Heart left ventricle (tissue), 16 donors: ENCODE measurements around the gene CTLA4. TPM values are rescaled to one million over a fixed set of nuclear protein-coding genes. Genes with fewer than 3 reads are reported as not detected.

Experiments
- ATAC-seq, 4 donors: fragments of 200-7000 bp; cut with Tn5 transposase; one replicate each; pipeline ENCODE4 v1.9.1; 2020 to 2022; ENCODE audit warnings: moderate library complexity in 4 of 4, mild to moderate bottlenecking in 3 of 4, moderate number of reproducible peaks in 1 of 4
- DNase-seq, 5 donors: peaks; one replicate each; pipeline ENCODE4 v3.0.0-alpha.2; 2020
- H3K27ac ChIP-seq, 12 donors: fragments of 200-600 bp; sonication (generic) in 4 of 12; one replicate each; pipeline versions ENCODE4 v1.5.0 to v1.8.0; 2016 to 2022; ENCODE audit warnings: mild to moderate bottlenecking in 2 of 12
- H3K27me3 ChIP-seq, 9 donors: fragments of 200-600 bp; sonication (generic) in 2 of 9; one replicate each; pipeline versions ENCODE4 v1.5.1 to v1.8.0; 2016 to 2022; ENCODE audit warnings: mild to moderate bottlenecking in 3 of 9
- H3K36me3 ChIP-seq, 9 donors: fragments of 200-600 bp; sonication (generic) in 2 of 9; one replicate each; pipeline versions ENCODE4 v1.5.0 to v1.8.0; 2018 to 2022; ENCODE audit warnings: mild to moderate bottlenecking in 2 of 9
- H3K4me1 ChIP-seq, 12 donors: fragments of 200-600 bp; sonication (generic) in 4 of 12; one replicate each; pipeline versions ENCODE4 v1.5.0 to v1.8.0; 2016 to 2022; ENCODE audit warnings: mild to moderate bottlenecking in 3 of 12
- H3K4me3 ChIP-seq, 12 donors: fragments of 200-600 bp; sonication (generic) in 4 of 12; one replicate each; pipeline versions ENCODE4 v1.5.0 to v1.8.0; 2017 to 2022; ENCODE audit warnings: mild to moderate bottlenecking in 9 of 12, moderate library complexity in 4 of 12
- H3K9me3 ChIP-seq, 12 donors: fragments of 200-600 bp; sonication (generic) in 4 of 12; one replicate each; pipeline versions ENCODE4 v1.5.0 to v1.8.0; 2016 to 2022; ENCODE audit warnings: mild to moderate bottlenecking in 1 of 12
- POLR2A ChIP-seq, 2 donors: fragments of 450-650 bp; IDR thresholded peaks; one replicate each; pipeline ENCODE4 v1.6.1; 2017; ENCODE audit warnings: antibody characterized with exemption in 2 of 2, mild to moderate bottlenecking in 2 of 2, moderate library complexity in 2 of 2
- WGBS, 4 donors: extraction: QIAGEN DNeasy Blood & Tissue Kit in 2 of 4; methylation state at CpG; one replicate each; pipeline versions ENCODE4 v1.1.5 to v1.1.7; 2013 to 2018; 5-methylcytosine and 5-hydroxymethylcytosine counted together
- intact Hi-C, 10 donors: fragments of 100-400 bp; cut with DNase I; formaldehyde crosslinking; loops; one replicate each; pipeline versions ENCODE4 v1.11.1 to v1.14.2; 2022
- long read RNA-seq, 3 donors: library from polyadenylated mRNA; unstranded; transcript quantifications; one replicate each; pipeline ENCODE4 v2.0.0, GENCODE V29; 2020 to 2021
- polyA plus RNA-seq, 2 donors: library from polyadenylated mRNA; stranded (reverse); fragments of 200-250 nt; gene quantifications; one replicate each; pipeline ENCODE4 v1.2.3, GENCODE V29; 2013
- total RNA-seq, 9 donors: library from RNA; depleted of rRNA in 2 of 9; stranded (reverse); fragments of >200 nt in 2 of 9; fragmentation: NEBNext Ultra II Directional in 3 of 9; extraction: Animal tissue kit (Norgen Biotek cat#: 25700) in 3 of 9; gene quantifications; one replicate each; pipeline versions ENCODE4 v1.1.0 to v1.2.4, GENCODE V29; 2016 to 2023
- TF ChIP-seq, protein P1 (sequence below), 12 donors: fragments of 200-600 bp; sonication (generic) in 4 of 12; IDR thresholded peaks; one replicate each; pipeline versions ENCODE4 v1.5.0 to v1.8.0; 2018 to 2022; ENCODE audit warnings: antibody characterized with exemption in 12 of 12, mild to moderate bottlenecking in 5 of 12
- donor health status: ischemic (EF 13 %, LVEDD 7.1; RV severe dilation, severe dysfunction).
- donor health status: healthy with polysubstance abuse.
- donor health status: DM: no; HTN: yes; CAD: no.
- donor health status: DM: no; HTN: no; CAD: no.
- donor health status: ischemic (EF 25% LVEDD 6.9; RV normal size, moderate dysfunction).
- donor health status: ischemic (EF 25% LVEDD 5.7; RV mildly dilated, moderate dysfunction).
- donor health status: healthy.
- donor health status: DM: yes; HTN: yes; CAD: no.
- donor health status: ischemic (EF 35%, LVEDD 5.7; RV mildly dilated, moderate dysfunction).
- donor health status: nonischemic (EF 11% LVEDD 7.7; RV severe dilation, severe dysfunction).
- donor health status: DM: yes; HTN: yes; CAD: no.
- donor health status: PGD.
- donor health status: ischemic (EF 29% LVEDD 5.4; RV normal size, mild dysfunction).
- donor health status: nonischemic (EF 23%, LVEDD 6.1; RV moderate dilation, normal function).

CTLA4 gene
- total RNA-seq = 1 to 10 TPM in 1 of 9 donors, under 1 TPM in 2, not detected in 6; 0.27 to 1.3 (median 0.50) TPM
- polyA plus RNA-seq = under 1 TPM in 1 of 2 donors, not detected in 1; 0.29 TPM
- long read RNA-seq, donor 1 = 0 reads
- long read RNA-seq, donor 2 = 0 reads
- long read RNA-seq, donor 3 = 0 reads

DNA sequence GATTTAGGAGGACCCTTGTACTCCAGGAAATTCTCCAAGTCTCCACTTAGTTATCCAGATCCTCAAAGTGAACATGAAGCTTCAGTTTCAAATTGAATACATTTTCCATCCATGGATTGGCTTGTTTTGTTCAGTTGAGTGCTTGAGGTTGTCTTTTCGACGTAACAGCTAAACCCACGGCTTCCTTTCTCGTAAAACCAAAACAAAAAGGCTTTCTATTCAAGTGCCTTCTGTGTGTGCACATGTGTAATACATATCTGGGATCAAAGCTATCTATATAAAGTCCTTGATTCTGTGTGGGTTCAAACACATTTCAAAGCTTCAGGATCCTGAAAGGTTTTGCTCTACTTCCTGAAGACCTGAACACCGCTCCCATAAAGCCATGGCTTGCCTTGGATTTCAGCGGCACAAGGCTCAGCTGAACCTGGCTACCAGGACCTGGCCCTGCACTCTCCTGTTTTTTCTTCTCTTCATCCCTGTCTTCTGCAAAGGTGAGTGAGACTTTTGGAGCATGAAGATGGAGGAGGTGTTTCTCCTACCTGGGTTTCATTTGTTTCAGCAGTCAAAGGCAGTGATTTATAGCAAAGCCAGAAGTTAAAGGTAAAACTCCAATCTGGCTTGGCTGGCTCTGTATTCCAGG is at the start of gene CTLA4:
Gene CTLA4 (plus strand): TSS at position 211 of the 640 bp plus-strand sequence. CDS start 172 bp downstream, at position 383.
- Histone ChIP-seq H3K4me3 (peak within 1 kb of the TSS in 1 of 12 donors; percentile 38), H3K9me3 (peaks cover 0 to 16% (median 0%) of the 10 kb centered on the region in 12 donors), H3K4me1 (peaks cover 0 to 23% (median 0%) of the 10 kb centered on the region in 12 donors), H3K36me3 (no peaks in the 10 kb centered on the region), H3K27me3 (no peaks in the 10 kb centered on the region), H3K27ac (peak within 1 kb of the TSS in 1 of 12 donors; percentile 78)
- no peak for ATAC-seq
- 89 to 95% (median 92%) methylated on average over 6 of the region's 6 CpGs for WGBS, 4 donors
- no peak for DNase-seq
- intact Hi-C loops = no loop called here
- no peak for TF ChIP-seq POLR2A (IDR thresholded peaks at IDR 0.05)
- TF ChIP-seq, protein P1, sequence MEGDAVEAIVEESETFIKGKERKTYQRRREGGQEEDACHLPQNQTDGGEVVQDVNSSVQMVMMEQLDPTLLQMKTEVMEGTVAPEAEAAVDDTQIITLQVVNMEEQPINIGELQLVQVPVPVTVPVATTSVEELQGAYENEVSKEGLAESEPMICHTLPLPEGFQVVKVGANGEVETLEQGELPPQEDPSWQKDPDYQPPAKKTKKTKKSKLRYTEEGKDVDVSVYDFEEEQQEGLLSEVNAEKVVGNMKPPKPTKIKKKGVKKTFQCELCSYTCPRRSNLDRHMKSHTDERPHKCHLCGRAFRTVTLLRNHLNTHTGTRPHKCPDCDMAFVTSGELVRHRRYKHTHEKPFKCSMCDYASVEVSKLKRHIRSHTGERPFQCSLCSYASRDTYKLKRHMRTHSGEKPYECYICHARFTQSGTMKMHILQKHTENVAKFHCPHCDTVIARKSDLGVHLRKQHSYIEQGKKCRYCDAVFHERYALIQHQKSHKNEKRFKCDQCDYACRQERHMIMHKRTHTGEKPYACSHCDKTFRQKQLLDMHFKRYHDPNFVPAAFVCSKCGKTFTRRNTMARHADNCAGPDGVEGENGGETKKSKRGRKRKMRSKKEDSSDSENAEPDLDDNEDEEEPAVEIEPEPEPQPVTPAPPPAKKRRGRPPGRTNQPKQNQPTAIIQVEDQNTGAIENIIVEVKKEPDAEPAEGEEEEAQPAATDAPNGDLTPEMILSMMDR (IDR thresholded peaks at IDR 0.05) = no peak

- no peak overlapping the region for H3K4me3 ChIP-seq
- H3K27me3 ChIP-seq = no peaks in the 10 kb centered on the region
- no peak for ATAC-seq
- no peak for DNase-seq
- 97 to 99% (median 97%) methylated on average over 2 of the region's 2 CpGs for WGBS, 4 donors
- no peak overlapping the region for H3K27ac ChIP-seq
- TF ChIP-seq, protein P1 (IDR thresholded peaks at IDR 0.05) = no peak
- no peak for TF ChIP-seq POLR2A (IDR thresholded peaks at IDR 0.05)
- intact Hi-C loops = loop anchor here (5.0 to 10.0 kb wide), 9 partner anchors 86 to 596 kb away; partner anchors contain the start of gene CYP20A1 (in 1 of the 10)
- H3K9me3 ChIP-seq = no peaks in the 10 kb centered on the region
- no peaks in the 10 kb centered on the region for H3K36me3 ChIP-seq
- peaks cover 0 to 40% (median 9%) of the 10 kb centered on the region in 12 donors for H3K4me1 ChIP-seq
Measured at GRCh38 chr2:203818656-203819055, 48.9 kb upstream of the CTLA4 start.

DNA sequence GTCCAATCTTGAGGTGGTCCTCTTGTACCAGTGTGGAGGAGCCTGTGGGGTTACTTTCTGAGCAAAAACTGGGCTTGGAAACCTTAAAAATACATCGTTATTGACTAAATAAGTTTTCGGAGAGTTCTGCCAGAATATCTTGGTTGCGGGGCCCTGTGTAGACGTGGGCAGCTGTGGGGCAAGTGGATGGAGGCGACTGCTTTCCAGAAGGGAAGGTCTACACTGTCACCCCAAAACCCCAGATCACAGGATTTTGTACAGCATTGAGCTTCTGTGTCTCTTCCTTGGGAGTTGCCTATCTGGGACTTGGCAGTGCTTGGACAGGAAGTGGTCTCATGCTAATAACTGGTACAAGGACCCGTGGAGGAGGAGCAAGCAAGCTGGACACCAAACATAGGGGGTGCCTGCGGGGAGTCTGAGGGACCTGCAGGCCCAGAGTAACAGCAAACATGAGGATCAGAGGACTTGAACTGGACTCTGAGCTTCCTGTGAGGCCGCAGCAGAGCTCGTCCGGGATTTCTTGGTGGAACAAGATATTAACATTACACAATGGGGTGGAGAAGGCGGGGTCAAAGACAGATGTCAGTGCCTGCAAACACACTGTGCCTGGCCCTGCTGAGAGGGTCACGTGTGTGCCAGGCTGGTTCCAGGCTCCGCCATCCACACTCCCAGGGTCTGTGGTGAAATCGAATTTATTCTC is 48.0 kb upstream of the CTLA4 start:
- Histone ChIP-seq H3K27ac (no peak overlapping the region), H3K36me3 (no peaks in the 10 kb centered on the region), H3K9me3 (no peaks in the 10 kb centered on the region), H3K27me3 (no peaks in the 10 kb centered on the region), H3K4me1 (peaks cover 0 to 41% (median 9%) of the 10 kb centered on the region in 12 donors), H3K4me3 (no peak overlapping the region)
- intact Hi-C loops = loop anchor here (5.0 to 10.0 kb wide), 9 partner anchors 85 to 597 kb away; partner anchors contain the start of gene CYP20A1 (in 1 of the 10)
- DNase-seq = no peak
- 78 to 81% (median 81%) methylated on average over 14 of the region's 14 CpGs for WGBS, 4 donors
- TF ChIP-seq POLR2A (IDR thresholded peaks at IDR 0.05) = no peak
- TF ChIP-seq, protein P1 (IDR thresholded peaks at IDR 0.05) = no peak
- ATAC-seq = peak in 2 of 4 donors; percentile 21 to 47

DNA sequence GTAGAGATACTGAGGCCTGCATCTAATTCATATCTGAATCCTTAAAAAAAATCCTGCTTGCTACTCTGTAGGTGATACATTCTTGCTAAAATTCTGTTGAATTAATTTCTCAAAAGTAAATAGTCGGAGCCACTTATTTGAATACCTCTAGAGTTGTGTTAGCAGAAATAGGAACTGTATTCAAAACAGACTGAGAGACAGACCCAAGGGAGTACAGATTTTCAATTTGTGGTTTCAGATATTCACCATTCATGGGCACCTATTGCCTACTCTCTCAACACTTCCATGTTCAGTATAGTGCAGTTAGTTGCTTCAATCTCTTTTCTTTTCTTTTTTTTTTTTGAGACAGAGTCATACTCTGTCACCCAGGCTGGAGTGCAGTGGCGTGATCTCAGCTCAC is 46.6 kb upstream of the CTLA4 start:
- Histone ChIP-seq H3K9me3 (no peaks in the 10 kb centered on the region), H3K4me1 (peaks cover 0 to 34% (median 2%) of the 10 kb centered on the region in 12 donors), H3K27me3 (no peaks in the 10 kb centered on the region), H3K4me3 (no peak overlapping the region), H3K36me3 (no peaks in the 10 kb centered on the region), H3K27ac (no peak overlapping the region)
- no peak for DNase-seq
- no peak for ATAC-seq
- TF ChIP-seq POLR2A (IDR thresholded peaks at IDR 0.05) = no peak
- TF ChIP-seq, protein P1 (IDR thresholded peaks at IDR 0.05) = no peak
- intact Hi-C loops = loop anchor here in 1 of 10 donors (10.0 kb wide), 1 partner anchor 84 kb away; no protein-coding TSS in a partner anchor
- WGBS, 4 donors = 93 to 99% (median 97%) methylated on average over 2 of the region's 2 CpGs
